Measurements from ENCODE around the gene UNC50.
A peak's percentile ranks its signal among the peaks of the same experiment; 100 is the strongest.

UNC50 gene

GRCh38 chr2:98664323-98664722, 55.9 kb downstream of the UNC50 start:
- DNase-seq (ENCODE audit: low read depth in 1 of 2, low spot score in 1 of 2): peak in 1 of 2 donors; percentile 33

GRCh38 chr2:98665677-98666076, 57.3 kb downstream of the UNC50 start:
- DNase-seq (ENCODE audit: low read depth in 1 of 2, low spot score in 1 of 2): no peak

All from activated T-helper 1 cell treated with anti-CD3 and anti-CD28 coated beads, Interleukin-2, amount 50 U/mL, for 16 hours (primary cell).